Ecto neural progenitor cell (in vitro differentiated cells): Measurements from ENCODE around the gene FHIT.

ENCODE experiments used
- DNase-seq: peaks from one replicate; pipeline ENCODE4 v3.0.0-alpha.2; 2018; ENCODE audit warnings: low spot score

The FHIT gene

GRCh38 chr3:60839246-60839645, 412.0 kb downstream of the FHIT start:
- DNase-seq, result no peak

- DNase-seq, result no peak
Observed at GRCh38 chr3:60835796-60836195, 415.5 kb downstream of the FHIT start.

GRCh38 chr3:60829058-60829457, 422.2 kb downstream of the FHIT start:
- DNase-seq, result no peak

- DNase-seq, result no peak
Observed at GRCh38 chr3:60827666-60828065, 423.6 kb downstream of the FHIT start.

- DNase-seq, result no peak
Observed at GRCh38 chr3:60826511-60826910, 424.7 kb downstream of the FHIT start.

GRCh38 chr3:60812502-60812901, 438.8 kb downstream of the FHIT start:
- no peak for DNase-seq

GRCh38 chr3:60810881-60811280, 440.4 kb downstream of the FHIT start:
- DNase-seq, result no peak

GRCh38 chr3:60809857-60810610, 441.2 kb downstream of the FHIT start:
- DNase-seq, result no peak

GRCh38 chr3:60803216-60804173, 447.8 kb downstream of the FHIT start:
- DNase-seq, result no peak

GRCh38 chr3:60801307-60801706, 449.9 kb downstream of the FHIT start:
- no peak for DNase-seq

- no peak for DNase-seq
Observed at GRCh38 chr3:60798456-60798855, 452.8 kb downstream of the FHIT start.

GRCh38 chr3:60792249-60792852, 458.9 kb downstream of the FHIT start:
- DNase-seq, result no peak

- no peak for DNase-seq
Observed at GRCh38 chr3:60788185-60788584, 463.1 kb downstream of the FHIT start.

GRCh38 chr3:60781935-60782334, 469.3 kb downstream of the FHIT start:
- no peak for DNase-seq

- DNase-seq, result no peak
Observed at GRCh38 chr3:60779637-60780036, 471.6 kb downstream of the FHIT start.

- DNase-seq, result no peak
Observed at GRCh38 chr3:60775985-60776384, 475.3 kb downstream of the FHIT start.

- DNase-seq, result no peak
Observed at GRCh38 chr3:60774617-60775016, 476.6 kb downstream of the FHIT start.

- DNase-seq, result no peak
Observed at GRCh38 chr3:60772584-60772983, 478.7 kb downstream of the FHIT start.

- no peak for DNase-seq
Observed at GRCh38 chr3:60771766-60772165, 479.5 kb downstream of the FHIT start.

GRCh38 chr3:60770532-60770931, 480.7 kb downstream of the FHIT start:
- DNase-seq, result no peak

GRCh38 chr3:60767536-60767935, 483.7 kb downstream of the FHIT start:
- DNase-seq, result no peak

- DNase-seq, result no peak
Observed at GRCh38 chr3:60765776-60766175, 485.5 kb downstream of the FHIT start.

GRCh38 chr3:60764870-60765269, 486.4 kb downstream of the FHIT start:
- no peak for DNase-seq
